Stromal cell of bone marrow (primary cell): Measurements from ENCODE around the gene ZNF248.
"Not testable (repeated sequence)": the region's sequence is repeated elsewhere in the genome, so short reads cannot be mapped to it uniquely, and the experiment has no call there.

Source experiments
- DNase-seq: peaks from one replicate; pipeline ENCODE4 v3.0.0-alpha.2; 2012; ENCODE audit warnings: low read depth

ZNF248 gene

DNA sequence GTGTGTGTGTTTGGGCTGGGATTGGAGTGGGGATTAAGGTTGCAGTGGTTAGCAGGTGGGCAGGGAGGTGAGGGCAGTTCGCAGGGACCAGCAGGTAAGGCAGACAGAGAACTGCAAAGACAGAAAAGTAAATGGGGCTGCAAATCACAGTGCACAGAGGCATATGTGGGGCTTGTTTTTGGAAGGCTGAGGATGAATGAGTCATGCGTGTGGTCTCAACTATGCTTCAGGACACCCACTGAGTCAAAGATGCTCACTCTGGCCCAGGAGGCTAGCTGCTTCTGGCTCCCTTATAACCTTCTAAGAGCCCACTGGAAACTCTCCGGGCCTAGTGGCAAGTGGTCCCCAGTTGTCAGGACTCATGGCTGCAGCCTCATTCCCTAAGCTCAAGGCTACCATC is 118.2 kb downstream of the ZNF248 start:
- DNase-seq = no peak

DNA sequence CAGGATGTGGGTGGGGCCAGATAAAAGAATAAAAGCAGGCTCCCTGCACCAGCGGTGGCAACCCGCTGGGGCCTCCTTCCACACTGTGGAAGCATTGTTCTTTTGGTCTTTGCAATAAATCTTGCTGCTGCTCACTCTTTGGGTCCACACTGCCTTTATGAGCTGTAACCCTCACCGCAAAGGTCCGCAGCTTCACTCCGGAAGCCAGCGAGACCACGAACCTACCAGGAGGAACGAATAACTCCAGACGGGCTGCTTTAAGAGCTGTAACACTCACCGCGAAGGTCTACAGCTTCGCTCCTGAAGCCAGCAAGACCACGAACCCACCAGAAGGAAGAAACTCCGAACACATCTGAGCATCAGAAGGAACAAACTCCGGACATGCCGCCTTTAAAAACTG is 119.2 kb downstream of the ZNF248 start:
- not testable (repeated sequence) for DNase-seq

DNA sequence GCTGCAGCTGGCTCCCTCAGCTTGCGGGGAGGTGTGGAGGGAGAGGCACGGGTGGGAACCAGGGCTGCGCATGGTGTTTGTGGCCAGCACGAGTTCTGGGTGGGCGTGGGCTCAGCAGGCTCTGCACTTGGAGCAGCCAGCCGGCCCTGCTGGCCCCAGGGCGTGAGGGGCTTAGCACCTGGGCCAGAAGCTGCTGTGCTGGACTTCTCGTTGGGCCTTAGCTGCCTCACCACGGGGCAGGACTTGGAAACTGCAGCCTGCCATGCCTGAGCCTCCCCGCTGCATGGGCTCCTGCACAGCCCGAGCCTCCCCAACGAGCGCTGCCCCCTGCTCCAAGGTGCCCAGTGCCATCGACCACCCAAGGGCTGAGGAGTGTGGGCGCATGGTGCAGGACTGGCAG is 120.1 kb downstream of the ZNF248 start:
- DNase-seq = no peak

GRCh38 chr10:37736120-37736519 is 121.3 kb downstream of the ZNF248 start:
- no peak for DNase-seq

- no peak for DNase-seq
These were observed 122.4 kb downstream of the ZNF248 start for GRCh38 chr10:37734971-37735370.
